ENCODE data around the gene SCN9A. TPM values are rescaled to one million over a fixed set of nuclear protein-coding genes. Genes with fewer than 3 reads are reported as not detected.
"Not testable (repeated sequence)": the region's sequence is repeated elsewhere in the genome, so short reads cannot be mapped to it uniquely, and the experiment has no call there.

The SCN9A gene
- total RNA-seq, 3 donors from 2014 or later = 9.0 to 24.3 (median 23.3) TPM

- H3K36me3 ChIP-seq (ENCODE audit: low read depth); ATAC-seq; DNase-seq; H3K4me3 ChIP-seq; intact Hi-C loops (cut with DNase I, micrococcal nuclease); H3K4me1 ChIP-seq (ENCODE audit: low read depth); H3K9me3 ChIP-seq: not testable (repeated sequence)
Observed at GRCh38 chr2:166206153-166206552, 169.6 kb downstream of the SCN9A start.

GRCh38 chr2:166202778-166203177 is 173.0 kb downstream of the SCN9A start:
- no peaks in the 10 kb centered on the region for H3K4me1 ChIP-seq (ENCODE audit: low read depth)
- intact Hi-C loops (cut with DNase I, micrococcal nuclease) = no loop called here
- DNase-seq = no peak
- no peak for TF ChIP-seq CTCF (IDR thresholded peaks at IDR 0.05)
- no peak overlapping the region for H3K4me3 ChIP-seq
- H3K9me3 ChIP-seq = peaks cover 3% of the 10 kb centered on the region
- no peak for ATAC-seq
- no peaks in the 10 kb centered on the region for H3K36me3 ChIP-seq (ENCODE audit: low read depth)

- intact Hi-C loops (cut with DNase I, micrococcal nuclease) = no loop called here
- no peaks in the 10 kb centered on the region for H3K4me1 ChIP-seq (ENCODE audit: low read depth)
- TF ChIP-seq CTCF (IDR thresholded peaks at IDR 0.05) = no peak
- no peaks in the 10 kb centered on the region for H3K9me3 ChIP-seq
- no peak overlapping the region for H3K4me3 ChIP-seq
- no peaks in the 10 kb centered on the region for H3K36me3 ChIP-seq (ENCODE audit: low read depth)
- no peak for DNase-seq
- ATAC-seq = no peak
Observed at GRCh38 chr2:166197446-166197845, 178.3 kb downstream of the SCN9A start.

- TF ChIP-seq CTCF (IDR thresholded peaks at IDR 0.05) = no peak
- Histone ChIP-seq H3K4me3 (no peak overlapping the region), H3K36me3 (ENCODE audit: low read depth) (no peaks in the 10 kb centered on the region), H3K4me1 (ENCODE audit: low read depth) (no peaks in the 10 kb centered on the region), H3K9me3 (no peaks in the 10 kb centered on the region)
- DNase-seq = no peak
- no peak for ATAC-seq
- intact Hi-C loops (cut with DNase I, micrococcal nuclease) = no loop called here
Observed at GRCh38 chr2:166193407-166193806, 182.3 kb downstream of the SCN9A start.

- Histone ChIP-seq H3K36me3 (ENCODE audit: low read depth) (no peaks in the 10 kb centered on the region), H3K9me3 (no peaks in the 10 kb centered on the region), H3K4me3 (no peak overlapping the region), H3K4me1 (ENCODE audit: low read depth) (no peaks in the 10 kb centered on the region)
- no peak for ATAC-seq
- no peak for TF ChIP-seq CTCF (IDR thresholded peaks at IDR 0.05)
- no peak for DNase-seq
- intact Hi-C loops (cut with DNase I, micrococcal nuclease) = no loop called here
Observed at GRCh38 chr2:166188084-166188483, 187.7 kb downstream of the SCN9A start.

GRCh38 chr2:166184789-166185188 is 191.0 kb downstream of the SCN9A start:
- no peak overlapping the region for H3K4me3 ChIP-seq
- TF ChIP-seq CTCF (IDR thresholded peaks at IDR 0.05) = no peak
- no peaks in the 10 kb centered on the region for H3K4me1 ChIP-seq (ENCODE audit: low read depth)
- no peaks in the 10 kb centered on the region for H3K36me3 ChIP-seq (ENCODE audit: low read depth)
- ATAC-seq (no peak), DNase-seq (no peak)
- H3K9me3 ChIP-seq = no peaks in the 10 kb centered on the region
- intact Hi-C loops (cut with DNase I, micrococcal nuclease) = no loop called here

Measured in mucosa of descending colon (tissue), 3 donors.